ENCODE results near the gene PKD2L1.

DNA sequence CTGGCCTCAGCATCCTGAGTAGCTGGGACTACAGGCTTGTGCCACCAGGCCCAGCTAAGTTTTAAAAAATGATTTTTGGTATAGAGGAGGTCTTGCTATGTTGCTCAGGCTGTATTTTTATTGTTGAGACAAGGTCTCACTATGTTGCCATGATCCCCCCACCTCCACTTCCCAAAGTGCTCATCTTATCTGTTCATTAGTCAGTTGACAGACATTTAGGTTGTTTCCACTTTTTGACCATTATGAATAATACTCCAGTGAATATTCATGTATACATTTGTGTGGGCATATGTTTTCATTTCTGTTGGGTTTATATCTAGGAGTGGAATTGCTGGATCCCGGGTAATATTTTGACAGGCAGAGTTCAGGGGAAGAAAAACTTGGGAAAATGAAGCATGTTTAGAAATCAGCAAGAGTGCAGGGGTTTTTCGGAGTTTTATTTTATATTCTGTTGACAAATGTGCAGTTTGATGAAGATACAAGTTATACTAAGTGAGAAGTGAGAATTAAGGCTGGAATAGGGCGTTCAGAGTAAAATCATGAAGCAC is 14.3 kb upstream of the PKD2L1 start:
- TF ChIP-seq, protein P1, sequence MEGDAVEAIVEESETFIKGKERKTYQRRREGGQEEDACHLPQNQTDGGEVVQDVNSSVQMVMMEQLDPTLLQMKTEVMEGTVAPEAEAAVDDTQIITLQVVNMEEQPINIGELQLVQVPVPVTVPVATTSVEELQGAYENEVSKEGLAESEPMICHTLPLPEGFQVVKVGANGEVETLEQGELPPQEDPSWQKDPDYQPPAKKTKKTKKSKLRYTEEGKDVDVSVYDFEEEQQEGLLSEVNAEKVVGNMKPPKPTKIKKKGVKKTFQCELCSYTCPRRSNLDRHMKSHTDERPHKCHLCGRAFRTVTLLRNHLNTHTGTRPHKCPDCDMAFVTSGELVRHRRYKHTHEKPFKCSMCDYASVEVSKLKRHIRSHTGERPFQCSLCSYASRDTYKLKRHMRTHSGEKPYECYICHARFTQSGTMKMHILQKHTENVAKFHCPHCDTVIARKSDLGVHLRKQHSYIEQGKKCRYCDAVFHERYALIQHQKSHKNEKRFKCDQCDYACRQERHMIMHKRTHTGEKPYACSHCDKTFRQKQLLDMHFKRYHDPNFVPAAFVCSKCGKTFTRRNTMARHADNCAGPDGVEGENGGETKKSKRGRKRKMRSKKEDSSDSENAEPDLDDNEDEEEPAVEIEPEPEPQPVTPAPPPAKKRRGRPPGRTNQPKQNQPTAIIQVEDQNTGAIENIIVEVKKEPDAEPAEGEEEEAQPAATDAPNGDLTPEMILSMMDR (IDR thresholded peaks at IDR 0.05; ENCODE audit: insufficient read depth, low read depth, low read length), result no peak
- no peak for TF ChIP-seq EZH2 (IDR thresholded peaks at IDR 0.05; ENCODE audit: insufficient read depth, low read length)

Measured in astrocyte (in vitro differentiated cells and primary cell).